Heart right ventricle (tissue), 16 donors: ENCODE measurements around the gene PBXIP1. TPM values are rescaled to one million over a fixed set of nuclear protein-coding genes. Genes with fewer than 3 reads are reported as not detected.
A peak's percentile ranks its signal among the peaks of the same experiment; 100 is the strongest.

Source experiments
- ATAC-seq, 8 donors: fragments of 200-7000 bp; cut with Tn5 transposase; one replicate each; pipeline ENCODE4 v1.9.1; 2020; ENCODE audit warnings: mild to moderate bottlenecking in 8 of 8, moderate library complexity in 8 of 8, moderate number of reproducible peaks in 1 of 8
- DNase-seq, 2 donors: peaks; one replicate each; pipeline ENCODE4 v3.0.0-alpha.2; 2020
- H3K27ac ChIP-seq, 10 donors: fragments of 200-600 bp; sonication (generic) in 2 of 10; one replicate each; pipeline versions ENCODE4 v1.5.0 to v1.8.0; 2020 to 2022; ENCODE audit warnings: mild to moderate bottlenecking in 3 of 10
- H3K27me3 ChIP-seq, 7 donors: fragments of 200-600 bp; one replicate each; pipeline ENCODE4 v1.8.0; 2021 to 2022; ENCODE audit warnings: mild to moderate bottlenecking in 2 of 7
- H3K36me3 ChIP-seq, 9 donors: fragments of 200-600 bp; sonication (generic) in 1 of 9; one replicate each; pipeline versions ENCODE4 v1.5.0 to v1.8.0; 2020 to 2022; ENCODE audit warnings: mild to moderate bottlenecking in 2 of 9
- H3K4me1 ChIP-seq, 9 donors: fragments of 200-600 bp; sonication (generic) in 1 of 9; one replicate each; pipeline versions ENCODE4 v1.5.0 to v1.8.0; 2020 to 2022; ENCODE audit warnings: mild to moderate bottlenecking in 4 of 9
- H3K4me3 ChIP-seq, 10 donors: fragments of 200-600 bp; sonication (generic) in 2 of 10; one replicate each; pipeline versions ENCODE4 v1.5.0 to v1.8.0; 2020 to 2022; ENCODE audit warnings: mild to moderate bottlenecking in 7 of 10, moderate library complexity in 2 of 10
- H3K9me3 ChIP-seq, 11 donors: fragments of 200-600 bp in 10 of 11; sonication (generic) in 2 of 11; one replicate each; pipeline versions ENCODE4 v1.5.0 to v1.8.0; 2013 to 2022; ENCODE audit warnings: mild to moderate bottlenecking in 2 of 11, control low read depth in 1 of 11, moderate library complexity in 1 of 11
- WGBS, 2 donors: extraction: QIAGEN DNeasy Blood & Tissue Kit; methylation state at CpG; one replicate each; pipeline ENCODE4 v1.1.7; 2013; ENCODE audit warnings: inconsistent platforms in 1 of 2; 5-methylcytosine and 5-hydroxymethylcytosine counted together
- intact Hi-C, 10 donors: fragments of 100-400 bp; cut with DNase I; formaldehyde crosslinking; loops; one replicate each; pipeline versions ENCODE4 v1.11.1 to v1.14.2; 2022
- polyA plus RNA-seq, 2 donors: library from polyadenylated mRNA; stranded (reverse); fragments of 200-250 nt; gene quantifications; one replicate each; pipeline ENCODE4 v1.2.3, GENCODE V29; 2013
- total RNA-seq, 10 donors: library from RNA; stranded (reverse); fragmentation: NEBNext Ultra II Directional in 3 of 10; extraction: Animal tissue kit (Norgen Biotek cat#: 25700) in 3 of 10; gene quantifications; one replicate each; pipeline versions ENCODE4 v1.2.1 to v1.2.4, GENCODE V29; 2021 to 2023
- TF ChIP-seq, protein P1 (sequence below), 9 donors: fragments of 200-600 bp; sonication (generic) in 2 of 9; IDR thresholded peaks; one replicate each; pipeline versions ENCODE4 v1.5.0 to v1.8.0; 2021 to 2022; ENCODE audit warnings: antibody characterized with exemption in 9 of 9, mild to moderate bottlenecking in 5 of 9, moderate library complexity in 1 of 9
- donor health status: Arrhythmogenic right ventricular cardiomyopathy.
- donor health status: ischemic (EF 13 %, LVEDD 7.1; RV severe dilation, severe dysfunction).
- donor health status: healthy with polysubstance abuse.
- donor health status: DM: no; HTN: yes; CAD: no.
- donor health status: DM: no; HTN: no; CAD: no.
- donor health status: ischemic (EF 25% LVEDD 6.9; RV normal size, moderate dysfunction).
- donor health status: ischemic (EF 25% LVEDD 5.7; RV mildly dilated, moderate dysfunction).
- donor health status: healthy.
- donor health status: DM: yes; HTN: yes; CAD: no.
- donor health status: Ischemic cardiomyopathy.
- donor health status: ischemic (EF 35%, LVEDD 5.7; RV mildly dilated, moderate dysfunction).
- donor health status: nonischemic (EF 11% LVEDD 7.7; RV severe dilation, severe dysfunction).
- donor health status: DM: yes; HTN: yes; CAD: no.
- donor health status: PGD.
- donor health status: ischemic (EF 29% LVEDD 5.4; RV normal size, mild dysfunction).
- donor health status: nonischemic (EF 23%, LVEDD 6.1; RV moderate dilation, normal function).

Gene PBXIP1
- total and polyA plus RNA-seq, 12 donors: 25.4 to 75.0 (median 46.0) TPM

DNA sequence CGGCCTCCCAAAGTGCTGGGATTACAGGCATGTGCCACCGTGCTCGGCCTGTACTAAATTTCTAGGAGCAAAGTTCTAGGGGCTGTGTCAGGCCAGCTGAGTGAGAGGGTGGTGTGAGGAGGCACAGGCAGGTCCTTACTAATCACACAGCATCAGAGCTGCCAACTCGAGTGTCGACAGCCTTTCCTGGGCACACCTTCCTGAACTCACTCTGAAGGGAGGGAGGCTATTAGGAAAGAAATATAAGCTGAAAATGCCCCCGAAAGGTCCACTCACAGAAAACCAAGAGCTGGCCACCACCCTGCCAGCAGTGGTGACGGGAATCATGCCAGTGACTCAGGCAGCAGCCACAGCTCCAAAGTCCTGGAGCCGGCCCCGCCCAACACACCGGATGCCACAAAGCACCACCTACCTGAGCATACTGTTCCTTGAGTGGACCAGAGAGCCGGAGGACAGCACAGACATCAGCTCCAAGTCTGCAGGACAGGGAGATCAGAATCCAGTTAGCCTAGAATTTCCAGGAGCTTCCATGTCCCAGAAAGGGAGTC, 23.9 kb downstream of the PBXIP1 start:
- peaks cover 0 to 13% (median 10%) of the 10 kb centered on the region in 9 donors for H3K4me1 ChIP-seq
- H3K36me3 ChIP-seq: peaks cover 0 to 51% (median 13%) of the 10 kb centered on the region in 9 donors
- WGBS, 2 donors: 75 to 77% methylated on average over 11 of the region's 11 CpGs
- DNase-seq (no peak), ATAC-seq (no peak)
- H3K9me3 ChIP-seq: no peaks in the 10 kb centered on the region
- H3K27me3 ChIP-seq: no peaks in the 10 kb centered on the region
- H3K27ac ChIP-seq: no peak overlapping the region
- TF ChIP-seq, protein P1, sequence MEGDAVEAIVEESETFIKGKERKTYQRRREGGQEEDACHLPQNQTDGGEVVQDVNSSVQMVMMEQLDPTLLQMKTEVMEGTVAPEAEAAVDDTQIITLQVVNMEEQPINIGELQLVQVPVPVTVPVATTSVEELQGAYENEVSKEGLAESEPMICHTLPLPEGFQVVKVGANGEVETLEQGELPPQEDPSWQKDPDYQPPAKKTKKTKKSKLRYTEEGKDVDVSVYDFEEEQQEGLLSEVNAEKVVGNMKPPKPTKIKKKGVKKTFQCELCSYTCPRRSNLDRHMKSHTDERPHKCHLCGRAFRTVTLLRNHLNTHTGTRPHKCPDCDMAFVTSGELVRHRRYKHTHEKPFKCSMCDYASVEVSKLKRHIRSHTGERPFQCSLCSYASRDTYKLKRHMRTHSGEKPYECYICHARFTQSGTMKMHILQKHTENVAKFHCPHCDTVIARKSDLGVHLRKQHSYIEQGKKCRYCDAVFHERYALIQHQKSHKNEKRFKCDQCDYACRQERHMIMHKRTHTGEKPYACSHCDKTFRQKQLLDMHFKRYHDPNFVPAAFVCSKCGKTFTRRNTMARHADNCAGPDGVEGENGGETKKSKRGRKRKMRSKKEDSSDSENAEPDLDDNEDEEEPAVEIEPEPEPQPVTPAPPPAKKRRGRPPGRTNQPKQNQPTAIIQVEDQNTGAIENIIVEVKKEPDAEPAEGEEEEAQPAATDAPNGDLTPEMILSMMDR (IDR thresholded peaks at IDR 0.05): no peak
- no peak overlapping the region for H3K4me3 ChIP-seq
- intact Hi-C loops: loop anchor here in 1 of 10 donors (10.0 kb wide), 1 partner anchor 367 kb away; the partner anchor contains the start of gene CHRNB2

DNA sequence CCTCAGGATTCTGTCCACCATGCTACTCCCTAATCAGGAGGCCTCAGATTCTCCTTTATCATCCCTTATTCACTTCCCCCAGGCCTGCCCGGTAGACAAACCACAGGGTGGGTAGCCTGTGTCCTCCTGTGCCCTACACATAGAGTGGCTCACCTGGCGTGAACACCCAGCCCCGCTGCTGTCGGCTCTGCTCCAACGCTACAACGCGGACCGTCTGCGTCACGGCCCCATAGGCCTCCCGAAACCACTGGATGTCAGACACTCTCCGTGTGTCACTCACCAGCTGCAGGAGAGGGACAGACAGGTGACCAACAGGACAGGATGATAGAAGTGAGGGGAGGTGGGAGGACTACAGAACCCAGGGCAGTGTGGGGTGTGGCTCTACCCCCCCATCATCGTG, 29.7 kb downstream of the PBXIP1 start:
- DNase-seq (no peak), ATAC-seq (no peak)
- H3K36me3 ChIP-seq: peaks cover 0 to 87% (median 38%) of the 10 kb centered on the region in 9 donors
- no peaks in the 10 kb centered on the region for H3K27me3 ChIP-seq
- intact Hi-C loops: no loop called here
- TF ChIP-seq, protein P1 (IDR thresholded peaks at IDR 0.05): no peak
- H3K27ac ChIP-seq: no peak overlapping the region
- WGBS, 2 donors: 95 to 97% methylated on average over 13 of the region's 13 CpGs
- H3K9me3 ChIP-seq: no peaks in the 10 kb centered on the region
- no peak overlapping the region for H3K4me3 ChIP-seq
- peaks cover 0 to 7% (median 0%) of the 10 kb centered on the region in 9 donors for H3K4me1 ChIP-seq

DNA sequence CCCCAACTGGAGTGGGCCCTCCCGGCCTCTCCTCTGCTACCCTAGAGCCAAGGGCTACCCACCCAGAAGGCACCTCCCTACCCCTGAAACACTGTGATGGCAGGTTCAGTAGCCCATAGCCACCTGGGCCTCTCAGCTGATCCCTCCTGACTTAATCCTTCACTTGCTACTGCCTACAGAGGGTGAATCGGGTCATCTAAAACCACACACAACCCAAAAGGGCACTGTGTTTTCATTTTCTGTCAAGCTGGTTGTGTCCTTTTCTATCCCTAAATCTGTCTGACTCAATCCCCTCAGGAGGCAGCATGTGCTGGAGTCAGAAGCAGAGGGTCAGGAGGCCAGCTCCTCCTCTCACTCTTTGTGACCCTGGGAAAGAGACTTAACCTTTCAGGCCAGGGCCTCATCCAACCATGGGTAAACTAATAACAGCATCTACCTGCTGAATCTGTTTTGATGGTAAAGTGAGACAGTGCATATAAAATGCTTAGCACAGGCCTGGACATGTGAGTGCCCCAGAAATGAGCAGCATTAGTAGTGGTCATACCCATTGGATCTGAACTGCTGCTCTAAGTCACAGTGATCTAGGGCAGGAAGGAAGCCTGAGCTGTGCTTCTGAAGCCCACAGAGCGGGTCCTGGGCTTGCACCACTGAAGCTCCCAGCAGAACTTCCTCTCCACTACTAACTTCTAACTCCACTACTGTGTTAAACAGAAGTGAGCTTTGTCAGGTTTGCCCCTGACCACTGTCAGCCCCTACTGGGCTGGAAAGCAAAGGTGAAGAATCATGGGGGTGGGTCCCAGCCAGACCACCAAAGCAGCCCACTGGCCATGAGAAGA, 30.3 kb downstream of the PBXIP1 start:
- Histone ChIP-seq H3K27ac (no peak overlapping the region), H3K4me1 (peaks cover 0 to 7% (median 0%) of the 10 kb centered on the region in 9 donors), H3K9me3 (no peaks in the 10 kb centered on the region), H3K36me3 (peaks cover 0 to 84% (median 32%) of the 10 kb centered on the region in 9 donors), H3K27me3 (no peaks in the 10 kb centered on the region), H3K4me3 (no peak overlapping the region)
- no peak for DNase-seq
- peak in 2 of 8 donors; percentile 12 to 13 for ATAC-seq
- intact Hi-C loops: no loop called here
- WGBS, 2 donors: 89 to 91% methylated on average over 3 of the region's 3 CpGs
- TF ChIP-seq, protein P1 (IDR thresholded peaks at IDR 0.05): no peak

DNA sequence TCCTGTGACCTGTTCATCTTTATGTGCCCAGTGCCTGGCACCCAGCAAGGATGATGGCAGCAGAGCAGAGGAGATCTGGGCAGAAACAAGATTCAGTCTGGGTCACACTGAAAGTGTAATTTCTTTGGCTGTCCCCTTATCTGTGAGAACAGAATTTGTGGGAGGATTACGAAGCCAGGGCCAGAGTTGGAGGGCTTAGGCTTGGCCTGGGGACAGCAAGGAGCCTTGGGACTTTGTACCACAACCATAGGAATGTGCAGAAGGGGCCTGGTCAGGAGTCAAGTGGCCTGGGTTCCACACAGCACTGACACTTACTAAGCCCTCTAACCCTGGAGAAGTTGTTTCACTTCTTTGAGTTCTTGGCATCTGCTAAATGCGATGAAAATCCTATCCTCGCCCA, 32.2 kb downstream of the PBXIP1 start:
- no peak for ATAC-seq
- TF ChIP-seq, protein P1 (IDR thresholded peaks at IDR 0.05): no peak
- intact Hi-C loops: no loop called here
- Histone ChIP-seq H3K4me3 (no peak overlapping the region), H3K9me3 (no peaks in the 10 kb centered on the region), H3K27ac (no peak overlapping the region), H3K36me3 (peaks cover 0 to 82% (median 27%) of the 10 kb centered on the region in 9 donors), H3K4me1 (peaks cover 0 to 7% (median 0%) of the 10 kb centered on the region in 9 donors), H3K27me3 (no peaks in the 10 kb centered on the region)
- no peak for DNase-seq
- 93 to 98% methylated on average over 3 of the region's 3 CpGs for WGBS, 2 donors
